MM.1S (cell line): ENCODE results near the gene SAMD8.

Source experiments
- DNase-seq: peaks from one replicate; pipeline ENCODE4 v3.0.0-alpha.2; 2015
- H2AFZ ChIP-seq: fragments of 300-600 bp; sonication (generic); 2 replicates; pipeline ENCODE4 v1.6.0; 2016; ENCODE audit warnings: antibody characterized with exemption, low read length
- H3F3A ChIP-seq: fragments of 300-600 bp; sonication (generic); 2 replicates; pipeline ENCODE4 v1.6.1; 2016; ENCODE audit warnings: mild to moderate bottlenecking, antibody characterized with exemption, low read length, moderate library complexity, mixed read lengths; ENCODE audit not compliant: insufficient read depth
- H3K27ac ChIP-seq: fragments of 300-600 bp; sonication (generic); 2 replicates; pipeline ENCODE4 v1.5.1; 2016; ENCODE audit warnings: mild to moderate bottlenecking, low read length
- H3K27me3 ChIP-seq: fragments of 300-600 bp; sonication (generic); replicated peaks from 2 replicates; pipeline ENCODE4 v1.6.0; 2016; ENCODE audit warnings: low read length; ENCODE audit not compliant: insufficient read depth
- H3K36me3 ChIP-seq: fragments of 300-600 bp; sonication (generic); replicated peaks from 2 replicates; pipeline ENCODE4 v1.6.1; 2016; ENCODE audit warnings: mild to moderate bottlenecking, low read length, mixed read lengths; ENCODE audit not compliant: insufficient read depth
- H3K4me1 ChIP-seq: fragments of 300-600 bp; sonication (generic); 2 replicates; pipeline ENCODE4 v1.6.1; 2016; ENCODE audit warnings: low read length, mixed read lengths
- H3K4me2 ChIP-seq: fragments of 300-600 bp; sonication (generic); 2 replicates; pipeline ENCODE4 v1.6.0; 2016; ENCODE audit warnings: low read depth, low read length
- H3K4me3 ChIP-seq: fragments of 300-600 bp; sonication (generic); 2 replicates; pipeline ENCODE4 v1.5.1; 2016; ENCODE audit warnings: low read length, mixed read lengths
- H3K79me2 ChIP-seq: fragments of 300-600 bp; sonication (generic); 2 replicates; pipeline ENCODE4 v1.6.1; 2016; ENCODE audit warnings: mixed run types, low read length, mixed read lengths
- H3K9ac ChIP-seq: fragments of 300-600 bp; sonication (generic); 2 replicates; pipeline ENCODE4 v1.6.1; 2016; ENCODE audit warnings: low read length, mixed read lengths
- H3K9me2 ChIP-seq: fragments of 300-600 bp; sonication (generic); replicated peaks from 2 replicates; pipeline ENCODE4 v1.6.1; 2016; ENCODE audit warnings: mild to moderate bottlenecking, low read length, mixed read lengths; ENCODE audit not compliant: insufficient read depth
- H3K9me3 ChIP-seq: fragments of 300-600 bp; sonication (generic); replicated peaks from 2 replicates; pipeline ENCODE4 v1.6.1; 2016; ENCODE audit warnings: mild to moderate bottlenecking, low read length, mixed read lengths; ENCODE audit not compliant: insufficient read depth
- H4K20me1 ChIP-seq: fragments of 300-600 bp; sonication (generic); 2 replicates; pipeline ENCODE4 v1.6.1; 2016; ENCODE audit warnings: mild to moderate bottlenecking, low read length, moderate library complexity, mixed read lengths; ENCODE audit not compliant: insufficient read depth
- EZH2 ChIP-seq: fragments of 300-600 bp; sonication (generic); optimal IDR thresholded peaks from 2 replicates; pipeline ENCODE3; 2017; ENCODE audit warnings: low read depth, mild to moderate bottlenecking, antibody characterized with exemption, low read length, mixed read lengths
- EZH2phosphoT487 ChIP-seq: fragments of 300-600 bp; sonication (generic); IDR thresholded peaks from 2 replicates; pipeline ENCODE4 v1.6.1; 2018; ENCODE audit warnings: antibody characterized with exemption, low read length
- TF ChIP-seq, protein P1 (sequence below): fragments of 300-600 bp; sonication (generic); IDR thresholded peaks from 2 replicates; pipeline ENCODE4 v1.5.1; 2016; ENCODE audit warnings: antibody characterized with exemption, low read length, mixed read lengths

SAMD8 gene

DNA sequence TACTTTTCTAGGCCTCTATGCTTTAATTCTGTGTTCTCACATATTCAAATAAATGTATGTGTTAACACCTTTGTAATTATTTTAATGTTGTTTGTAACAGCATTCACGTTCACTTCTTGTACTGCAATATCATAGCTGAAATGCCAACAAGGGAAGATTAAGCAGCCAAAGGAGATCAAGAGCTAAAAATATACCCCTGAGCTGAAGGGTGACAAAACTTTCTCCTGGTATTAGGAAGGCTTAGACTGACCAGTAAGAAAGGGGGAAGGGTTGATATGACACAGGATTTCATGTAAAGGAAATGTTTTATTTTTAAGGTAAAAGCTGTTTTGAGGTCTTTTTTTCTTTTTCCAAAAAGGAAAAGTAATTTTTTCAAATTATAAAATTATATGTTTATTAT, 58.8 kb downstream of the SAMD8 start:
- Histone ChIP-seq H3K79me2 (peaks cover 8% of the 10 kb centered on the region; the same call in 1 of the 2 replicates), H3K4me2 (no peak overlapping the region), H3K9ac (no peak overlapping the region), H3K9me2 (no peaks in the 10 kb centered on the region), H4K20me1 (peaks cover 17% of the 10 kb centered on the region), H3K4me1 (peaks cover 17% of the 10 kb centered on the region), H2AFZ (no peak overlapping the region), H3K9me3 (no peaks in the 10 kb centered on the region), H3K36me3 (no peaks in the 10 kb centered on the region), H3K4me3 (no peak overlapping the region), H3K27ac (no peak overlapping the region), H3K27me3 (no peaks in the 10 kb centered on the region), H3F3A (peaks cover 14% of the 10 kb centered on the region)
- DNase-seq: no peak
- TF ChIP-seq EZH2 (no peak), EZH2phosphoT487 (no peak)
- TF ChIP-seq, protein P1, sequence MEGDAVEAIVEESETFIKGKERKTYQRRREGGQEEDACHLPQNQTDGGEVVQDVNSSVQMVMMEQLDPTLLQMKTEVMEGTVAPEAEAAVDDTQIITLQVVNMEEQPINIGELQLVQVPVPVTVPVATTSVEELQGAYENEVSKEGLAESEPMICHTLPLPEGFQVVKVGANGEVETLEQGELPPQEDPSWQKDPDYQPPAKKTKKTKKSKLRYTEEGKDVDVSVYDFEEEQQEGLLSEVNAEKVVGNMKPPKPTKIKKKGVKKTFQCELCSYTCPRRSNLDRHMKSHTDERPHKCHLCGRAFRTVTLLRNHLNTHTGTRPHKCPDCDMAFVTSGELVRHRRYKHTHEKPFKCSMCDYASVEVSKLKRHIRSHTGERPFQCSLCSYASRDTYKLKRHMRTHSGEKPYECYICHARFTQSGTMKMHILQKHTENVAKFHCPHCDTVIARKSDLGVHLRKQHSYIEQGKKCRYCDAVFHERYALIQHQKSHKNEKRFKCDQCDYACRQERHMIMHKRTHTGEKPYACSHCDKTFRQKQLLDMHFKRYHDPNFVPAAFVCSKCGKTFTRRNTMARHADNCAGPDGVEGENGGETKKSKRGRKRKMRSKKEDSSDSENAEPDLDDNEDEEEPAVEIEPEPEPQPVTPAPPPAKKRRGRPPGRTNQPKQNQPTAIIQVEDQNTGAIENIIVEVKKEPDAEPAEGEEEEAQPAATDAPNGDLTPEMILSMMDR: no peak

DNA sequence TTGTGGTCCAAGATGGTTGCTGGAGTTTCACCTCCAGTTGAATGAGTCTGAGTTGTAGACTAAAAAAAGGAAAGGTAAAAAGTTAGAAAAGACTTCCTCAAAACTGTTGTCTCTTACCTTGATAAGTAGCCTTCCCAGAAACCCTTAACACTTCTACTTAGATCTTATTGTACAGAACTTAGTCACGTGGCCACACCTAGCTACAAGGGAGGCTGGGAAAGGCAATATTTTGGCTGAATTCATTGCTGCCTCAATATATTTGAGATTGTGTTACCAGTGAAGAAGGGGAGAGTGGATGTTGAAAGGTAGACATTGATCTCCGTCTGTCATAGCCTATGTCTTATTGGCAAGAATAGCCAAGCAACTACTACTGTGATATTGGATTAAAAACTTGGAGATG, 63.6 kb downstream of the SAMD8 start:
- TF ChIP-seq, protein P1: no peak
- TF ChIP-seq EZH2phosphoT487 (no peak), EZH2 (no peak)
- no peak for DNase-seq
- no peak overlapping the region for H3K4me2 ChIP-seq

DNA sequence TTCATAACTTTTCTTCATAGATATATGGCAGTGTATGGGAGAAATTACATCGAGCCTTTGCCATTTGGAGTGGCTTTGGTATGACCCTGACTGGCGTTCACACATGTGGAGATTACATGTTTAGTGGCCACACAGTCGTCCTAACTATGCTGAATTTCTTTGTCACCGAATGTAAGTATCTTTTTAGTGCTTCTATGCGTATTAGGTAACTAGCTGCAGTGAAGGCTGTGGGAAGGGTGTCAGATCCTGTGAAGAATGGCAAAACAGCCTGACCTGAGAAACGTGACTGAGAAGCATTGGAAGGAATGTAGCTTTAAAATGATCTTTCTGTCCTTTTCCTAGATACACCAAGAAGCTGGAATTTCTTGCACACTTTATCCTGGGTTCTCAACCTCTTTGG, 64.6 kb downstream of the SAMD8 start:
- H2AFZ ChIP-seq: no peak overlapping the region
- H3K9me2 ChIP-seq: no peaks in the 10 kb centered on the region
- no peaks in the 10 kb centered on the region for H3K79me2 ChIP-seq
- no peaks in the 10 kb centered on the region for H3F3A ChIP-seq
- H3K4me2 ChIP-seq: no peak overlapping the region
- no peaks in the 10 kb centered on the region for H3K36me3 ChIP-seq
- no peak overlapping the region for H3K9ac ChIP-seq
- H3K27me3 ChIP-seq: no peaks in the 10 kb centered on the region
- TF ChIP-seq EZH2 (no peak), EZH2phosphoT487 (no peak)
- TF ChIP-seq, protein P1: no peak
- no peaks in the 10 kb centered on the region for H3K4me1 ChIP-seq
- H3K4me3 ChIP-seq: no peak overlapping the region
- H4K20me1 ChIP-seq: no peaks in the 10 kb centered on the region
- no peak for DNase-seq
- no peak overlapping the region for H3K27ac ChIP-seq
- no peaks in the 10 kb centered on the region for H3K9me3 ChIP-seq

More for the DNA sequence above, 63.6 kb downstream of the SAMD8 start:
- H3K27ac ChIP-seq: no peak overlapping the region
- no peaks in the 10 kb centered on the region for H3K4me1 ChIP-seq
- H3K36me3 ChIP-seq: no peaks in the 10 kb centered on the region
- no peaks in the 10 kb centered on the region for H3K27me3 ChIP-seq
- no peaks in the 10 kb centered on the region for H3K79me2 ChIP-seq
- H3K9ac ChIP-seq: no peak overlapping the region
- H4K20me1 ChIP-seq: no peaks in the 10 kb centered on the region
- no peak overlapping the region for H2AFZ ChIP-seq
- no peak overlapping the region for H3K4me3 ChIP-seq
- H3F3A ChIP-seq: no peaks in the 10 kb centered on the region
- no peaks in the 10 kb centered on the region for H3K9me2 ChIP-seq
- H3K9me3 ChIP-seq: no peaks in the 10 kb centered on the region
